Esophagus (tissue), 2 donors: ENCODE measurements around the gene EEF1AKMT2. TPM values are rescaled to one million over a fixed set of nuclear protein-coding genes. Genes with fewer than 3 reads are reported as not detected.

Experiments used
- H3K27ac ChIP-seq, 2 donors: one replicate each; pipeline ENCODE4 v1.5.1; 2013; ENCODE audit warnings: low read depth in 2 of 2, mild to moderate bottlenecking in 2 of 2, inconsistent platforms in 1 of 2, low read length in 1 of 2, moderate library complexity in 1 of 2
- H3K27me3 ChIP-seq, 2 donors: one replicate each; pipeline ENCODE4 v1.6.1; 2013; ENCODE audit warnings: low read length in 2 of 2, control low read depth in 1 of 2, mild to moderate bottlenecking in 1 of 2; ENCODE audit not compliant: insufficient read depth in 2 of 2, control insufficient read depth in 1 of 2
- H3K36me3 ChIP-seq, 2 donors: one replicate each; pipeline ENCODE4 v1.6.1; 2013; ENCODE audit warnings: low read length in 1 of 2; ENCODE audit not compliant: control insufficient read depth in 2 of 2, insufficient read depth in 2 of 2
- H3K4me1 ChIP-seq, 2 donors: one replicate each; pipeline ENCODE4 v1.6.1; 2013; ENCODE audit warnings: low read length in 1 of 2; ENCODE audit not compliant: control insufficient read depth in 2 of 2, insufficient read depth in 2 of 2
- H3K4me3 ChIP-seq, 2 donors: one replicate each; pipeline ENCODE4 v1.5.1; 2013; ENCODE audit warnings: low read length in 2 of 2, mild to moderate bottlenecking in 2 of 2, low read depth in 1 of 2, moderate library complexity in 1 of 2
- H3K9me3 ChIP-seq, 2 donors: one replicate each; pipeline ENCODE4 v1.6.1; 2013; ENCODE audit warnings: mild to moderate bottlenecking in 2 of 2, low read depth in 1 of 2, low read length in 1 of 2, moderate library complexity in 1 of 2; ENCODE audit not compliant: control insufficient read depth in 2 of 2, insufficient read depth in 1 of 2
- WGBS, 2 donors: extraction: QIAGEN DNeasy Blood & Tissue Kit; methylation state at CpG; one replicate each; pipeline ENCODE4 v1.1.7; 2013; 5-methylcytosine and 5-hydroxymethylcytosine counted together
- polyA plus RNA-seq, 2 donors: library from polyadenylated mRNA; stranded (reverse); fragments of 200-250 nt; gene quantifications; one replicate each; pipeline ENCODE4 v1.2.3, GENCODE V29; 2013
- donor health status: healthy with polysubstance abuse.
- donor health status: Bipolar disorder and iron deficiency.

Gene EEF1AKMT2
- polyA plus RNA-seq, 2 donors = 7.1 to 15.3 TPM

DNA sequence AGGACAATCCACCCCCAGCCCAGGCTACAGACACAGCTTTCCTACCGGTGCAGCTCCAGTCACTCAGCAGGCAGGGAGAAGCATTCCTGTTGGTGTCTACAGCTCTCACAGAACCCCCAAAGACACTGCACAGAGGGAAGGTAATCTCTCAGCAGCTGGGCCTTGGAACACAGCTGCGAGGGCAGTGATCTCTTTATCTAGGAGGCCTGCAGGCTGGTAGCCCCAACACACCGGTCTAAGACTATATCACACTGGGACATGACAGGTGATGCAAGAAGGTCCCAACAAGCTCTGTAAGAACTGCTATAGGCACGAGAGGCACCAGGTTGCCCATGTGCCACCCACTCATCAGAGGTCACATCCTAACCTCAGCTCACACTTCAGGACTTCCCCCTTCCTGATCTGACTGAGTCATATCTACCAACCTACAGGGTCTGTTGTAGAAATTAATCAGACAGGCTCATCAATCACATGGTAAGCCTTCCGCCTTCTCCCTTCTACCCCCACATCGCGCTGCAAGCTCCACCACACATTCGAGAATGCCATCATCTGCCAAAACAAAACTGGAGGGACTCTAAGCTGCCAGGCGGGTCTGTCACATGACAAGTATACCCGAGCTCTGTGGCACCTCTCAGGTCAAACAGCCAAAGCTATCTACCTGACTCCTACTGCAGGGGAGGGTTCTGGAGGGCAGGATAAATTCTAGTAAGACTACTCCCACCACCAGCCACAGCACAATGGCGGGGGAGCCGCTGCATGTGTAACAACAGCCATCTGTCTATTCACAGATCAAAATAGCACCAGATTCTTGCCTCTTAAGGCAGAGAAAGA is 73.6 kb downstream of the EEF1AKMT2 start:
- 46% methylated on average over 12 of the region's 12 CpGs for WGBS, 2 donors
- Histone ChIP-seq H3K27ac (peak overlapping the region; percentile 81 to 93), H3K4me3 (no peak overlapping the region), H3K9me3 (no peaks in the 10 kb centered on the region), H3K27me3 (no peaks in the 10 kb centered on the region), H3K36me3 (no peaks in the 10 kb centered on the region), H3K4me1 (peaks cover 0 to 31% of the 10 kb centered on the region in 2 donors)

DNA sequence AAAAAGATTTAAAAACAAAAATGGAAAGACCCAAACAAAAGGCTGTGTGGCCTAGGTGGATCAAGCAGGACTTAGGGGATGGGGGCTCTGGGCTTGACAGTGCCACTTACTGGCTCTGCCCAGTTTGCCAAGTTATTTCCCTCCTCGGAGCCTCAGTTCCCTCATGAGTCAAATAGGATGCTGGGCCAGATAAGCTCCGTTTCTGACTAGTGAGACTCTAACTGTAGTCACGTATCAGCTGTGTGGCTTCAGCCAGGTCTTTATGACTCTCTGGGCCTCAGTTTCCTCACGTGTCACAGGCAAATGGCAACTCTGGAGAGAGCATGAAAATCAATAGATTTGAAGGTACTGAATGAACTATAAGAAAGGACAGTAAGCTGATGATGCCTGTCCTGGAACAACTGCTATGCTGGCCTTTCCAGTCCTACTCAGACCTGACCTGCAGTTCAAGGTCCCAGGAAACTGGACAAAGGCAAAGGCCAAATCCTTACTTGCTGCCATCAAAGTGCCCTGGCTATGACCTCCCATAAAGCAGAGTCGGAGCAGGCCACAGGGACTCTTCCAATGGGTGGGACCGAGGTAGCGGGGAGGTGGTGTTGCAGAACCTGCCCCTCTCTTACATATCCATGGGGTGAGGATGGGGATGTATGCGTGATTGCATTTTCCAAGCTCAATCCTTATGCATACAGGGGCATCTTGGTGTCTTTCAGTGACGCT is 74.5 kb downstream of the EEF1AKMT2 start:
- H3K27me3 ChIP-seq = no peaks in the 10 kb centered on the region
- no peaks in the 10 kb centered on the region for H3K9me3 ChIP-seq
- peaks cover 0 to 31% of the 10 kb centered on the region in 2 donors for H3K4me1 ChIP-seq
- no peak overlapping the region for H3K27ac ChIP-seq
- WGBS, 2 donors = 85 to 88% methylated on average over 9 of the region's 9 CpGs
- no peak overlapping the region for H3K4me3 ChIP-seq
- H3K36me3 ChIP-seq = no peaks in the 10 kb centered on the region

DNA sequence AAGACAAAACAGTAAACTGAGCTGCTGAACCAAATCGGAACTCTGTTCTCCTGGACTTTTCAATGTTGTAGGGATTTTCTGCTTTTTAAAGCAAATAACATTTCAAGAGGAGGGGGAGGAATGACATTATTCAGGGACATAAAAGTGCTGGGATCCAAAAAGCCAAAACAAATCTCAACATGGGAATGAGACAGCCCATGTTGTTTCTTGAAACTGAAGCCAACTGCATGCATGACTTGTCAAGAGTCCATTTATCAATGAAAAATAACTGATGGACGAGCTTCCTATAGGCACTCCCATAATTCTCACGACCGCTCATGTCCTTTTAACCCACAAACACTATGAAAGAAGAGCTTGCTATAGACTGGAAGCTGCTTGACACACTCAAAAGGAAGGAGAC is 75.3 kb downstream of the EEF1AKMT2 start:
- H3K9me3 ChIP-seq = no peaks in the 10 kb centered on the region
- WGBS, 2 donors = 53 to 73% methylated on average over 4 of the region's 4 CpGs
- H3K4me1 ChIP-seq = peaks cover 0 to 27% of the 10 kb centered on the region in 2 donors
- H3K27ac ChIP-seq = no peak overlapping the region
- no peaks in the 10 kb centered on the region for H3K36me3 ChIP-seq
- no peak overlapping the region for H3K4me3 ChIP-seq
- no peaks in the 10 kb centered on the region for H3K27me3 ChIP-seq

DNA sequence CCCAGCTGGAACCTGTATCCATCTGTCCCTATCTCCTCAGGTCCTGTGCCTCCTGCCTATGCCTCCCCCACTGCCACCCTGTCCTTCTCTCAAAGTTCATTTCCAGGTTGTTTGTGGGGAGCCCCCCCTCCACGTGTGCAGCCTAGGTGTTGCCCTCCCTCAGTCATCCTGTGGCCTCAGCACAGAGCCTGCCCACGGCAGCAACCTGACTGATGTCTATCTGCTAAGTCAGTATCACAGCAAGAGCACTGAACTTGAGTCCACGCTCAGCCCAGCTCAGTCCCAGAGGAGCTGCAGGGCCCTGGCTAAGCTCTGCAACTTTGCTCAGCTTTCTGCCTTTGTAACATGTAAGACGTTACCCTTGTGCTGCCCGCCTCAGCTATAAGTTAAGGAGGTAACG is 76.2 kb downstream of the EEF1AKMT2 start:
- no peaks in the 10 kb centered on the region for H3K27me3 ChIP-seq
- 58 to 59% methylated on average over 6 of the region's 6 CpGs for WGBS, 2 donors
- peak overlapping the region in 1 of 2 donors; percentile 13 for H3K27ac ChIP-seq
- H3K4me1 ChIP-seq = peaks cover 0 to 22% of the 10 kb centered on the region in 2 donors
- no peak overlapping the region for H3K4me3 ChIP-seq
- no peaks in the 10 kb centered on the region for H3K9me3 ChIP-seq
- no peaks in the 10 kb centered on the region for H3K36me3 ChIP-seq

DNA sequence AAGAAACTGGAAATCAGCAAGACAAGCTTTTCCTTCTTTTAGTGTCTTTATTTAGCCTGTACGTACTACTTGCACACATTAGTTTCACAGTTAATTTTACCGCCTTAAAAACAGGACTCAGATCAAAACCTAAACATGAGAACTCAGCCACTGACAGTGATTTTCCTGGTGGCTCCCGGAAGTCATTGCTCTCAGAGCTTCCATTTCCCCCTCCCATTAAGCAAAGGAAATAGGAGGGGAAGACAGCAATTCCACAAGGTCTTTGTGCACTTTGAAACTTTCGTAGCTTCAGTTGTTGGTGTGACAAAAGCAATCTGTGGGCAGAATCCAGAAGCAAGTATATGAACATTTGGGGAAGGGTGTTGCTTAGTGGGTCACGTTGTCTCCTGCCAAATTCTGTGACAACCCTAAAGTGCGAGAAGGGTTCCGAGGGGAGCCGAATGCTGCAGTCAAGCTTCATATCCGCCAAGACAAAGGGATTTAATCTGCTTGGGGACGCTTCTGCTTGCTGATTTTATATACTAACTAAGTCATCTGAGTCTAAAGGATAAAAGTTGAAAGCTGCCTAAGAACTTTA is 77.9 kb downstream of the EEF1AKMT2 start:
- Histone ChIP-seq H3K36me3 (no peaks in the 10 kb centered on the region), H3K4me3 (no peak overlapping the region), H3K4me1 (peaks cover 0 to 29% of the 10 kb centered on the region in 2 donors), H3K9me3 (no peaks in the 10 kb centered on the region), H3K27me3 (no peaks in the 10 kb centered on the region), H3K27ac (peak overlapping the region in 1 of 2 donors; percentile 8)
- 57 to 61% methylated on average over 10 of the region's 10 CpGs for WGBS, 2 donors

DNA sequence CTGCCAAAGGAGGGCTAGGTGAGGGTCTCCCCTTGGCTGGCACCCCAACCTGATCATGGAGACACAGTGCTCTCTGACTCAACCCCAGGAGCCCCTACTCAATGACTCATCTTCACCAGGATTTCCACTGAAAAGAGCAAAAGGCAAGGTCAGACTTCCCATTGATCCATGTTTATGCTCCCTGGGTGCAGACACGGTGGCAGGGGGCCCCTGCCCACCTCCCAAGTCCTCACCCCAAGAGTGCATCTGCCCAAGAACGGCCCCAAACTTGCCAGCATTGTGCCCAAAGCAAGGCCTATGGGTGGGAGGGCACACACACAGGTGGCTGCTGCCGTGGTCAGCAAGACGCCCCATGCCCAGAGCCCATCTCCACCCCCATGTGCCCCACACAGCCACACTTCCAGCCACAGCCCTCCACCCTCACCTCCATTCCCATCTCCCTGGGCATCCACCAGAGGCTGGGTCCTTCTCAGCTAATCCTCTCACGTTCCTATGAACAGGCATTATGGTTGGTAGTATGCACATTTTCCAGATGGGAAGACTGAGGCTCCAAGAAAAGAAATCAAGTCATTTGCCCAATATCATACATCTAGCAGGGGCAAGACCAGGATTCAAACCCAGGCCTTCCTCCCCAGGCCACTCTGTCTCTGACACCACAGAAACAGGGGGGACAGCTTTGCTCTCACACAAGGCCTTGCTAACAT is 78.8 kb downstream of the EEF1AKMT2 start:
- Histone ChIP-seq H3K27ac (no peak overlapping the region), H3K36me3 (no peaks in the 10 kb centered on the region), H3K27me3 (no peaks in the 10 kb centered on the region), H3K4me3 (no peak overlapping the region), H3K9me3 (no peaks in the 10 kb centered on the region), H3K4me1 (peaks cover 2 to 26% of the 10 kb centered on the region in 2 donors)
- 85% methylated on average over 5 of the region's 5 CpGs for WGBS, 2 donors

DNA sequence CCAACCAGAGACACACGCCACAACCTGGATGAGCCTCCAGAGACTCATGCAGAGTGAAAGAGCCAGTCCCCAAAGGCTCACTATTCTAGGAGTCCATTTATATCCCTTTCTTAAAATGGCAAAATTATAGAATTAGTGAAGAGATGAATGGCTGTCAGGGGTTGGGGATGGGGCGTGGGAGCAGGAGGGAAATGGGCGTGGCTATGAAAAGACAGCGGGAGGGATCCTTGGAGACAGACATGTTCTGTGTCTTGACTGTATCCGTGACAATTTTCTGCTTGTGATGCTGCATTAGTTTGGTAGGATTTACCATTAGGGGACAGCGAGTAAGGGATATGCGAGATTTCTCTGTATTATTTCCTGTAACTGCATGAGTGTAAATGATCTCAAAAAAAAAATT is 80.5 kb downstream of the EEF1AKMT2 start:
- H3K27ac ChIP-seq = peak overlapping the region; percentile 11 to 54
- no peaks in the 10 kb centered on the region for H3K27me3 ChIP-seq
- 79 to 80% methylated on average over 7 of the region's 7 CpGs for WGBS, 2 donors
- no peak overlapping the region for H3K4me3 ChIP-seq
- peaks cover 0 to 5% of the 10 kb centered on the region in 2 donors for H3K36me3 ChIP-seq
- peaks cover 7 to 33% of the 10 kb centered on the region in 2 donors for H3K4me1 ChIP-seq
- no peaks in the 10 kb centered on the region for H3K9me3 ChIP-seq

DNA sequence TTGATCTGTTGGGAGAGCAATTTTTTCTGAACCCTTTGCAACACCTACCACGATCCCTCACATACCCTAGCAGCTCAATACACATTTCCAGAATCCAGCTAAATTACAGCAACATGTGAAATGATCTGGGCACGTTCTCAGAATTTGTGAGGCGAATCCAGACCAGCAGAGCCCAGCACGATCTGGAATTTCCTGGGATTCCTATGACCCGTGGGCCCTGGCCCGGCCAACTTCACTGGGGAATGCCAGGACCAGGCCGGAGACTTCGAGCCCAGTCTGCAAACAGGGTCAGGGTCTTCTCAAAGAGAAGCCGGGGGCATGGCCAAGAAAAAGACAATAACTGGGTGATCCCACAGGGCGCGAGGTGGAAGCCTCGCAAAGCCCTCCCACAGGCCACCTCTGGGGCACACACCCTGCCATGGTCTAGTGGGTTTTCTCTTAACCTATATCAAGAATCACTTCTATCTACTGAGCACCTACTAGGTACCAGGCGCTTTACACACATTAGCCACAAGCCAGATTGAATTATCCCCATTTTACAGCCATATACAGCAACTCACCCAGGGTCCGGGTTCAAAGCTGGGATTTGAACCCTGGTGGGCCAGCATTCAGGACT is 81.3 kb downstream of the EEF1AKMT2 start:
- peak overlapping the region; percentile 43 to 90 for H3K27ac ChIP-seq
- H3K9me3 ChIP-seq = no peaks in the 10 kb centered on the region
- H3K4me3 ChIP-seq = no peak overlapping the region
- peaks cover 3 to 11% of the 10 kb centered on the region in 2 donors for H3K36me3 ChIP-seq
- peaks cover 9 to 32% of the 10 kb centered on the region in 2 donors for H3K4me1 ChIP-seq
- 70 to 75% methylated on average over 14 of the region's 14 CpGs for WGBS, 2 donors
- H3K27me3 ChIP-seq = no peaks in the 10 kb centered on the region

DNA sequence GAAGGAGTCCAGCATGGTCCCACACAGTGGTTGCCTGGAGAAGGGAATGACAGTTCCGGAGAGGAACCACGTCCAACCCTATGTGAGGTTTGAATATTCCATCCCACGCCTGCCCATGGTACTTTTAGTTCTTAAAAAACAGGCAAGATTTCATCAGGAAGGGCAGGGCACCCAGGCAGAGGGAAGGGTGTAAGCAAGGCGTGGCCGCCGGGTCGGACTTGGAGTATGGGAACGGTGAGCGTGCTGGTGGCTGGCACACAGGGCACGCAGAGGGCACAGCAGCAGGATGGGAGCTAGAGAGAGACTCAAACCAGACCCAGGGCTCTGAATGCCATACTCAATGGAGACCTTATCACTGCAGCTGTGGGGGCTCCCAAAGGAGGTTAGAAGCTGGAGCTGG is 81.8 kb downstream of the EEF1AKMT2 start:
- Histone ChIP-seq H3K9me3 (no peaks in the 10 kb centered on the region), H3K36me3 (peaks cover 3 to 16% of the 10 kb centered on the region in 2 donors), H3K27me3 (no peaks in the 10 kb centered on the region), H3K4me3 (no peak overlapping the region), H3K27ac (peak overlapping the region; percentile 43 to 90), H3K4me1 (peaks cover 9 to 32% of the 10 kb centered on the region in 2 donors)
- WGBS, 2 donors = 43 to 57% methylated on average over 10 of the region's 10 CpGs
